Transverse colon (tissue), 4 donors: ENCODE data around the gene CYTIP. TPM values are rescaled to one million over a fixed set of nuclear protein-coding genes. Genes with fewer than 3 reads are reported as not detected.

ENCODE experiments used
- DNase-seq: peaks from one replicate; pipeline ENCODE4 v3.0.0-alpha.2; 2019
- H3K27ac ChIP-seq, 4 donors: fragments of 200-600 bp; sonication (generic); 2 replicates each; pipeline ENCODE4 v1.5.1; 2016 to 2018; ENCODE audit warnings: inconsistent platforms in 4 of 4
- H3K27me3 ChIP-seq: fragments of 200-600 bp; sonication (generic); 2 replicates; pipeline ENCODE4 v1.5.1; 2017; ENCODE audit warnings: inconsistent platforms
- H3K36me3 ChIP-seq, 4 donors: fragments of 200-600 bp; sonication (generic); 2 replicates each; pipeline ENCODE4 v1.5.1; 2017 to 2019; ENCODE audit warnings: inconsistent platforms in 4 of 4
- H3K4me1 ChIP-seq, 4 donors: fragments of 200-600 bp; sonication (generic); 2 replicates each; pipeline ENCODE4 v1.5.1; 2017 to 2020; ENCODE audit warnings: inconsistent platforms in 4 of 4
- H3K4me3 ChIP-seq, 4 donors: fragments of 200-600 bp; sonication (generic); 1 replicate in 1 of 4; 2 replicates in 3 of 4; pipeline versions ENCODE4 v1.5.1 to v1.6.1; 2017 to 2019; ENCODE audit warnings: inconsistent platforms in 4 of 4
- H3K9me3 ChIP-seq, 2 donors: fragments of 200-600 bp; sonication (generic); 2 replicates each; pipeline ENCODE4 v1.5.1; 2017 to 2019; ENCODE audit warnings: inconsistent platforms in 2 of 2
- EP300 ChIP-seq: sonication (generic); formaldehyde crosslinking; IDR thresholded peaks from one replicate; pipeline ENCODE4 v1.6.1; 2017; ENCODE audit warnings: antibody characterized with exemption, low read depth
- POLR2A ChIP-seq: fragments of 450-650 bp; IDR thresholded peaks from one replicate; pipeline ENCODE4 v1.6.1; 2016; ENCODE audit warnings: antibody characterized with exemption, mild to moderate bottlenecking, moderate library complexity
- POLR2AphosphoS5 ChIP-seq, 3 donors: sonication (generic); formaldehyde crosslinking; IDR thresholded peaks; one replicate each; pipeline ENCODE4 v1.6.1; 2016; ENCODE audit warnings: antibody characterized with exemption in 3 of 3
- WGBS, 2 donors: methylation state at CpG; one replicate each; pipeline ENCODE4 v1.1.5; 2018; ENCODE audit warnings: low coverage in 1 of 2; 5-methylcytosine and 5-hydroxymethylcytosine counted together
- in situ Hi-C, 4 donors: fragments of 200-750 bp; cut with MboI; loops; one replicate each; pipeline versions ENCODE4 v1.15.0 to v1.15.1; 2017; ENCODE audit warnings: low sequenced_read_pairs in 3 of 4, low pct_ligation_motif_present in 1 of 4, low pct_unique_long_range_greater_than_20kb in 1 of 4
- intact Hi-C: fragments of 100-400 bp; cut with DNase I; formaldehyde crosslinking; loops from one replicate; pipeline ENCODE4 v1.15.1; 2023; ENCODE audit warnings: low total_unique reads
- total RNA-seq, 4 donors: library from RNA; depleted of rRNA; stranded (reverse); fragments of >200 nt; gene quantifications; one replicate each; pipeline ENCODE4 v1.1.0, GENCODE V29; 2016
- TF ChIP-seq, protein P1 (sequence below), 5 experiments: fragments of 200-600 bp in 3 of 5; fragments of 450-650 bp in 2 of 5; sonication (generic) in 3 of 5; IDR thresholded peaks; 1 replicate in 2 of 5; 2 replicates in 3 of 5; pipeline ENCODE4 v1.5.1; 2016 to 2017; ENCODE audit warnings: antibody characterized with exemption in 5 of 5, inconsistent platforms in 3 of 5, mild to moderate bottlenecking in 2 of 5, moderate library complexity in 1 of 5

Gene CYTIP
- total RNA-seq, 4 donors from 2014 or later: 4.6 to 25.1 (median 5.8) TPM

GRCh38 chr2:157420771-157421323, 23.0 kb downstream of the CYTIP start:
- intact Hi-C loops: no loop called here
- Histone ChIP-seq H3K4me1 (peaks cover 0 to 3% (median 0%) of the 10 kb centered on the region in 4 donors), H3K9me3 (peaks cover 6% of the 10 kb centered on the region in 2 donors), H3K27me3 (no peaks in the 10 kb centered on the region), H3K36me3 (no peaks in the 10 kb centered on the region), H3K4me3 (no peak overlapping the region), H3K27ac (peak overlapping the region; percentile 17 to 50 (median 36))
- WGBS, 2 donors: 66 to 70% methylated on average over 4 of the region's 4 CpGs
- in situ Hi-C loops: no loop called here
- TF ChIP-seq POLR2AphosphoS5 (IDR thresholded peaks at IDR 0.05) (peak in 1 of 3 donors; percentile 12), POLR2A (no peak), EP300 (no peak)
- TF ChIP-seq, protein P1, sequence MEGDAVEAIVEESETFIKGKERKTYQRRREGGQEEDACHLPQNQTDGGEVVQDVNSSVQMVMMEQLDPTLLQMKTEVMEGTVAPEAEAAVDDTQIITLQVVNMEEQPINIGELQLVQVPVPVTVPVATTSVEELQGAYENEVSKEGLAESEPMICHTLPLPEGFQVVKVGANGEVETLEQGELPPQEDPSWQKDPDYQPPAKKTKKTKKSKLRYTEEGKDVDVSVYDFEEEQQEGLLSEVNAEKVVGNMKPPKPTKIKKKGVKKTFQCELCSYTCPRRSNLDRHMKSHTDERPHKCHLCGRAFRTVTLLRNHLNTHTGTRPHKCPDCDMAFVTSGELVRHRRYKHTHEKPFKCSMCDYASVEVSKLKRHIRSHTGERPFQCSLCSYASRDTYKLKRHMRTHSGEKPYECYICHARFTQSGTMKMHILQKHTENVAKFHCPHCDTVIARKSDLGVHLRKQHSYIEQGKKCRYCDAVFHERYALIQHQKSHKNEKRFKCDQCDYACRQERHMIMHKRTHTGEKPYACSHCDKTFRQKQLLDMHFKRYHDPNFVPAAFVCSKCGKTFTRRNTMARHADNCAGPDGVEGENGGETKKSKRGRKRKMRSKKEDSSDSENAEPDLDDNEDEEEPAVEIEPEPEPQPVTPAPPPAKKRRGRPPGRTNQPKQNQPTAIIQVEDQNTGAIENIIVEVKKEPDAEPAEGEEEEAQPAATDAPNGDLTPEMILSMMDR (IDR thresholded peaks at IDR 0.05): no peak
- no peak for DNase-seq

- no peak overlapping the region for H3K4me3 ChIP-seq
- H3K36me3 ChIP-seq: no peaks in the 10 kb centered on the region
- H3K9me3 ChIP-seq: no peaks in the 10 kb centered on the region
- TF ChIP-seq POLR2A: no peak
- no peak for TF ChIP-seq POLR2AphosphoS5 (IDR thresholded peaks at IDR 0.05)
- no peak for TF ChIP-seq EP300
- TF ChIP-seq, protein P1 (IDR thresholded peaks at IDR 0.05): no peak
- in situ Hi-C loops: no loop called here
- 83 to 86% methylated on average over 2 to 12 of the region's 12 CpGs for WGBS, 2 donors
- H3K4me1 ChIP-seq: peaks cover 0 to 9% (median 2%) of the 10 kb centered on the region in 4 donors
- intact Hi-C loops: no loop called here
- peak overlapping the region; percentile 39 to 63 (median 52) for H3K27ac ChIP-seq
- H3K27me3 ChIP-seq: no peaks in the 10 kb centered on the region
- no peak for DNase-seq
Measured at GRCh38 chr2:157419031-157419575, 24.8 kb downstream of the CYTIP start.

- Histone ChIP-seq H3K27me3 (no peaks in the 10 kb centered on the region), H3K9me3 (no peaks in the 10 kb centered on the region), H3K4me1 (peaks cover 0 to 9% (median 2%) of the 10 kb centered on the region in 4 donors), H3K4me3 (no peak overlapping the region), H3K36me3 (no peaks in the 10 kb centered on the region), H3K27ac (peak overlapping the region; percentile 35 to 65 (median 46))
- no peak for DNase-seq
- intact Hi-C loops: no loop called here
- in situ Hi-C loops: no loop called here
- whole genome bisulfite sequencing, 2 donors: 74 to 75% methylated on average over 4 of the region's 4 CpGs
- TF ChIP-seq POLR2A (no peak), EP300 (no peak), POLR2AphosphoS5 (IDR thresholded peaks at IDR 0.05) (no peak)
- TF ChIP-seq, protein P1 (IDR thresholded peaks at IDR 0.05): no peak
Measured at GRCh38 chr2:157418239-157418641, 25.6 kb downstream of the CYTIP start.

GRCh38 chr2:157415591-157416101, 28.2 kb downstream of the CYTIP start:
- Histone ChIP-seq H3K27ac (peak overlapping the region; percentile 1 to 41 (median 29)), H3K4me1 (peaks cover 0 to 9% (median 2%) of the 10 kb centered on the region in 4 donors), H3K9me3 (no peaks in the 10 kb centered on the region), H3K4me3 (no peak overlapping the region), H3K36me3 (no peaks in the 10 kb centered on the region), H3K27me3 (no peaks in the 10 kb centered on the region)
- in situ Hi-C loops (no loop called here), intact Hi-C loops (no loop called here)
- no peak for DNase-seq
- TF ChIP-seq POLR2A (no peak), EP300 (no peak), POLR2AphosphoS5 (IDR thresholded peaks at IDR 0.05) (no peak)
- TF ChIP-seq, protein P1 (IDR thresholded peaks at IDR 0.05): no peak
- 77 to 90% methylated on average over 7 to 13 of the region's 13 CpGs for WGBS, 2 donors
